HT-29 (cell line): ENCODE data around the gene VPS18. TPM values are rescaled to one million over a fixed set of nuclear protein-coding genes. Genes with fewer than 3 reads are reported as not detected.
A peak's percentile ranks its signal among the peaks of the same experiment; 100 is the strongest.

ENCODE experiments used
- DNase-seq: peaks from one replicate; pipeline ENCODE4 v3.0.0-alpha.2; 2015; ENCODE audit warnings: low spot score
- total RNA-seq: library from RNA; depleted of rRNA; stranded (reverse); fragments of >200 nt; shearing (Covaris generic); gene quantifications from 2 replicates; pipeline ENCODE4 v1.2.3, GENCODE V29; 2014

VPS18 gene
- total RNA-seq, 1 experiment from 2014 or later: 75.8 TPM

DNA sequence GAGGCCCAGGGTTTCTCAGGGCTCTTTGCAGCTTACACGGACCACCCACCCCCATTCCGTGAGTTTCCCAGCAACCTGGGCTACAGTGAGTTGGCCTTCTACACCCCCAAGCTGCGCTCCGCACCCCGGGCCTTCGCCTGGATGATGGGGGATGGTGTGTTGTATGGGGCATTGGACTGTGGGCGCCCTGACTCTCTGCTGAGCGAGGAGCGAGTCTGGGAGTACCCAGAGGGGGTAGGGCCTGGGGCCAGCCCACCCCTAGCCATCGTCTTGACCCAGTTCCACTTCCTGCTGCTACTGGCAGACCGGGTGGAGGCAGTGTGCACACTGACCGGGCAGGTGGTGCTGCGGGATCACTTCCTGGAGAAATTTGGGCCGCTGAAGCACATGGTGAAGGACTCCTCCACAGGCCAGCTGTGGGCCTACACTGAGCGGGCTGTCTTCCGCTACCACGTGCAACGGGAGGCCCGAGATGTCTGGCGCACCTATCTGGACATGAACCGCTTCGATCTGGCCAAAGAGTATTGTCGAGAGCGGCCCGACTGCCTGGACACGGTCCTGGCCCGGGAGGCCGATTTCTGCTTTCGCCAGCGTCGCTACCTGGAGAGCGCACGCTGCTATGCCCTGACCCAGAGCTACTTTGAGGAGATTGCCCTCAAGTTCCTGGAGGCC, 5.4 kb downstream of the VPS18 start:
- DNase-seq: no peak

DNA sequence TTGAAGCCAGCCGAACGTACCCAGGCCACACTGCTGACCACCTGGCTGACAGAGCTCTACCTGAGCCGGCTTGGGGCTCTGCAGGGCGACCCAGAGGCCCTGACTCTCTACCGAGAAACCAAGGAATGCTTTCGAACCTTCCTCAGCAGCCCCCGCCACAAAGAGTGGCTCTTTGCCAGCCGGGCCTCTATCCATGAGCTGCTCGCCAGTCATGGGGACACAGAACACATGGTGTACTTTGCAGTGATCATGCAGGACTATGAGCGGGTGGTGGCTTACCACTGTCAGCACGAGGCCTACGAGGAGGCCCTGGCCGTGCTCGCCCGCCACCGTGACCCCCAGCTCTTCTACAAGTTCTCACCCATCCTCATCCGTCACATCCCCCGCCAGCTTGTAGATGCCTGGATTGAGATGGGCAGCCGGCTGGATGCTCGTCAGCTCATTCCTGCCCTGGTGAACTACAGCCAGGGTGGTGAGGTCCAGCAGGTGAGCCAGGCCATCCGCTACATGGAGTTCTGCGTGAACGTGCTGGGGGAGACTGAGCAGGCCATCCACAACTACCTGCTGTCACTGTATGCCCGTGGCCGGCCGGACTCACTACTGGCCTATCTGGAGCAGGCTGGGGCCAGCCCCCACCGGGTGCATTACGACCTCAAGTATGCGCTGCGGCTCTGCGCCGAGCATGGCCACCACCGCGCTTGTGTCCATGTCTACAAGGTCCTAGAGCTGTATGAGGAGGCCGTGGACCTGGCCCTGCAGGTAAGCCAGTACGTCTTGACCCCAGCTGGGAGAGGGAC, 6.2 kb downstream of the VPS18 start:
- no peak for DNase-seq

DNA sequence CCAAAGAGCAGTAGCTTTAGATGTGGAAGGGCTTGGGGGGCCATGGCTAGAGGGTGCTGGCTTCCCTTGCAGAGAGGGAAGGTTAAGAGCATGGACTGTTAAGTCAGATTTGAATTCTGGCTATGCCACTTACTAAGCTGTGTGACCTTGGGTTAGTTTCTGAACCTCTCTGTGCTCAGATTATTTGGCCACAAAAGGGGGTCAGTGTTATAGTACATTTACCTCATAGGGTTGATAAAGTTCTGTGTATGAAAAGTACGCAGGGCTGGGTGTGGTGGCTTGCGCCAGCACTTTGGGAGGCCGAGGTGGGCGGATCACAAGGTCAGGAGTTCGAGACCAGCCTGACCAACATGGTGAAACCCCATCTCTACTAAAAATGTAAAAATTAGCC, 6.8 kb downstream of the VPS18 start:
- DNase-seq: no peak

DNA sequence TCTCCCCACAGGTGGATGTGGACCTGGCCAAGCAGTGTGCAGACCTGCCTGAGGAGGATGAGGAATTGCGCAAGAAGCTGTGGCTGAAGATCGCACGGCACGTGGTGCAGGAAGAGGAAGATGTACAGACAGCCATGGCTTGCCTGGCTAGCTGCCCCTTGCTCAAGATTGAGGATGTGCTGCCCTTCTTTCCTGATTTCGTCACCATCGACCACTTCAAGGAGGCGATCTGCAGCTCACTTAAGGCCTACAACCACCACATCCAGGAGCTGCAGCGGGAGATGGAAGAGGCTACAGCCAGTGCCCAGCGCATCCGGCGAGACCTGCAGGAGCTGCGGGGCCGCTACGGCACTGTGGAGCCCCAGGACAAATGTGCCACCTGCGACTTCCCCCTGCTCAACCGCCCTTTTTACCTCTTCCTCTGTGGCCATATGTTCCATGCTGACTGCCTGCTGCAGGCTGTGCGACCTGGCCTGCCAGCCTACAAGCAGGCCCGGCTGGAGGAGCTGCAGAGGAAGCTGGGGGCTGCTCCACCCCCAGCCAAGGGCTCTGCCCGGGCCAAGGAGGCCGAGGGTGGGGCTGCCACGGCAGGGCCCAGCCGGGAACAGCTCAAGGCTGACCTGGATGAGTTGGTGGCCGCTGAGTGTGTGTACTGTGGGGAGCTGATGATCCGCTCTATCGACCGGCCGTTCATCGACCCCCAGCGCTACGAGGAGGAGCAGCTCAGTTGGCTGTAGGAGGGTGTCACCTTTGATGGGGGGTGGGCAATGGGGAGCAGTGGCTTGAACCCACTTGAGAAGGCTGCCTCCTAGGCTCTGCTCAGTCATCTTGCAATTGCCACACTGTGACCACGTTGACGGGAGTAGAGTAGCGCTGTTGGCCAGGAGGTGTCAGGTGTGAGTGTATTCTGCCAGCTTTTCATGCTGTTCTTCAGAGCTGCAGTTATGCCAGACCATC, 8.6 kb downstream of the VPS18 start:
- no peak for DNase-seq

DNA sequence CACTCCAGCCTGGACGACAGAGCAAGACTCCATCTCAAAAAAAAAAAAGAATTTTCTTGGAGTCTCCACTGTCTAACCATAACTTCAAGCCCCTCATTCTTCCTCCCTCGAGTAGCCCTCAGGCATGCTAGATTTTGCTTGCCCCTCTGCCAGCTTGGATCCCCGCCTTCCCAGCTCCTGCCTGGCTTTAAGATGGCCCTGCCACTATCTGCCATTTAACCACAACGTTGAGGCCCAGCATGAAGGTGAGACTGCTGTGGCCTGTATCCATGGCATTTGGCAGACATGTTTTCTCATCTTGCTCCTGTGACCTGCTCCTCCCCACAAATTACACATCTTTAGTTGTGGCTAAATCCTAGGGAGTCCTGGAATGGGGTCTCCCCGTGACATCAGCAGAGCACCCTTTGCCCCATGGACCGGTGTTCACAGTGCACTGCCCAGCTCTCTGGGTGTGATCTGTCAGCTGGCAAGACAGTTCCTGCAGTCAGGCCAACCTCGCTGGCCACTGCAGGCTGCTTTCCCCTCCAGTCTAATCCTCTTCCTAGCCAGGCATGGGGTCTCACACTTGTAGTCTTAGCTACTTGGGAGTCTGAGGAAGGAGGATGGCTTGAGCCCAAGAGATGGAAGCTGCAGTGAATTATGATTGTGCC, 10.4 kb downstream of the VPS18 start:
- DNase-seq: no peak

DNA sequence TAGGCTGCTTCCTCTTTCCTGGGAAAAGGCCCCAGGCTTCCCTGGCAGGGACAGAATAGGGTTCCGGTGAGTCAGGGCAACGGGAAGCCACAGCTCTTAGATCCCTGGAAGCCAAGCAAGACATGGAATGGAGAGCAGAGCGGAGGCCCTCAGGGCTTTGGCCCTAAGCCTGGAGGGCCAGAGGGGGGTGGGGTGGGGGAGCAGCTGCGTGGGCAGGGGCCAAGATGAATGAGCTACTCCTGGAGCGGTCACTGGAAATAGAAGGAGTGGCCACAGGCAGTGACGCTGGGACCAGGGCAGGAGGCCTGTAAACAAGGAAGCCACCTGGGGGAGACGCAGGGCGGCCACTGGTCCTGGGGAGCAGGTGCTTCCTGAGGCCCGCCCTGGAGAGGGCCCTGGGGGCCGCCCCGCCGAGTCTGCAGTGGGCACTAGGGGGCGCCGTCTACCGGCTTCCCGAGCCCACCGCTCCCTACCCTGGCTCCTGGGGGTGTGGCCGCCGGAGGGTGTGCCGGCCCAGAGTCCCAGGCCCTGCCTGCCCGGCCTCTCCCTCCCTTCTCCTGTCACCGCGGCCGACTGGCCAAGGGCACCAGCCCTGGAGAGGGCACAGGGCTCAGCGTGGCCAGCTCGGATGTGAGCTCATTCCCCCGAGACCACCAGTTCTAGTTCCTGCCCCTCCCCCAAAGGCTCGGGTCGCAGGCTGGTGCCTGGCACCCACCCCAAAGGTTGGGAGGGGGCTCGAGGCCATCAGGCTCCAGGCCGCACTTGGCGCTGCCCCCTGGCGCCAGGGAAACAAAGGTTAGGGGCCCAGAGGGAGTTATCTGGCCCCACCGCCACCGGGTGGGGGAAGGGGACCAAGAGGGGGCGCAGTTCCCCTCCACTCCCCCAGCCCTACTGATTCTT, 12.1 kb downstream of the VPS18 start:
- peak; percentile 98 for DNase-seq

DNA sequence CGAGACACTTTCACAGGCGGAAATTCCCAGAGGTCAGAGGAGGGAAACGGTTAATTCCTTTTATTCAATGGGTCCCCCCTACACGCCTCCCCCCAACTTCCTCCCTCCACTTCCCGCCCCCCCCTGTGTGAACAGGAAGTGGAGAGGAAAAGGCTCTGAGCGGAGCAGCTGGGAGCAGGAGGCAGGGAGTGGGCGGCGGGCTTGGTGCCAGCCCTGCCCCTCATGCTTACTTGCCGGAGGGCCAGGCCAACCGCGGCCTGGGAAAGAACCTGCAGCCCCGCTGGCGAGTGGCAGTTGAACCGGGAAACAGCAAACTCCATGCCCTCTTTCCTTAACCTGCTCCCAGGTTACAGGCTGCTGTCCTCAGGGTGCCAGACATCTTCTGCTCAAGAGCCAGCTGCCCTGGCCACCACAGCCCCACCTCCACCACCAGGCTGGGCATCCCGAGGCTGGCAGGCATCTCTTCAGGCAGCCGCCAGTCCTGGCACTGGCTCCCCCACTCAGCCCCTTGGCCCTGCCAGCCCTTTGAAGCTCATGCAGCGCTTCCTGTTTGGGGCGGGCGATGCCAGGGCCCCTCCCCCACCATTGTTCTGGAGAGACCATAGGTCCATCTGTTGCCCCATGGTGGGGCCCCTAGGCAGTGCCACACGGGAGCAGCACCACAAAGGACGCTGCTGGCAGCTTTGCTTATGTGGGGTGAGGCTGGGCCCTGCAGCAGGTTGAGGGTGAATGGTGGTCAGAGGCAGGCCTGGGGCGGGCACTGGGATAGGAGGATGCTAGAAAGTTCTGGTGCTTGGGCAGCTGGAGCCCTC, 12.9 kb downstream of the VPS18 start:
- DNase-seq: peak; percentile 75

DNA sequence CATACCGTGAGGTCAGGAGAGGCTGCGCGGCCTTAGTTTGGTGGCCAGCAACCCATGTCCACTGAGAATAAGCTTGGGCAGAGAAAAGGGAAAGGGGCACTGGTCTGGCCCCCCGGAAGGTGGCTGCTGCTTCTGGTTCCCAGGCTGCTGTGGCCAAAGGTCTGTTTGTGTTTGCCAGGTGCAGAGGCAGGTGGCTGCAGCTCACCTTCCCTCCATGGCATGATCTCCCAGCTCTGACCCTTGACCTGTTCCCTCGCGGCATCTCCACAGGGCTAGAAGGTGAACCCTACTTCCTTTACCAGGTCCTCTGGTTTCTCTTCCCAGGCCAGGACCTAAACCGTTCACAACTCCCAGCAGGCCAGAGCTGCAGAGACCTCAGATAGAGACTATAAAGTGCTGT, 13.8 kb downstream of the VPS18 start:
- no peak for DNase-seq

DNA sequence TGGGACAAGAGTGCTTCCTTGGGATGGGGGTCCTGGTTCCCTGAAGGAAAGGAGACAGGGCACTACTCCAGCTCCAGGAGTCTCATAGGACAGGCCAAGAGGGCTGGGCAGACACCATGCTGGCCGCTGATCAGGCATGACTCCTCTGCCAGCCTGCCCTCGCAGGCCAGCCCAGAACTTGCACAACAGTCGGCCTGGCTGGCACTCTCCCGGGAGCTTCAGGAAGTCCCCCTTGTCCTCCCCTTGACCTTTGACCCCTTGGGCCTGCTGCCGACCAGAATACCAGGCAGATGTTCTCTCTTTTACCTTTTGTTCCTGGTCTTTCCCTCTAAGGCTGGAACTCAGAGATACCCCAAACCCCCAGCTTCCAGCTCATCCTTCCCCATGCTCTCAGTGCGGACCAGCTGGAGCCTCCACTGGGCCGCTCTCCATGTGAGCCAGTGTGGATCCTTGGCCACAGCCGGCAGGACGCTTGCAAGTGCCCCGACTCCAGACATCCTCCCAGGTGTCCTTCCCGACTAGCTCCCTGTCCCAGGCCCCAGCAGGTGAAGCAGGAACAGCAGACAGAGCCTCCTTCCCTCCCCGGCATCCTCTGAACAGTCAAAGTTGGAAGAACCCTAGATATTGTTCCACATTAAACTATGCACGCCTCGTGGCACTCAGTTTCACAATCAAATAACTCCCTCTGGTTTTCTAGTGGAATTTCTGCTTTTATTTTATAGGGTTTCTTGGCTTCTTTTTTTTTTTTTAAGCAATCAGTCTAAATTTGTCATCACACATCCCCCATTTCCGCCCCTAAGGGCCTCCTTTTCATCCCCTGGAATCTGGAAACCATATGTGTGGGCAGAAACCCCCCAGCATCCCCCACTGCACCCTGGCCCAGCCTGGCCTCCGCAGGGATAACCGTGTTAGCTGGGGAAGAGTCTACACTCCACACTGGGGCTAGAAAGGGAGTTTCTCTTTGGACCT, 15.7 kb downstream of the VPS18 start:
- no peak for DNase-seq

DNA sequence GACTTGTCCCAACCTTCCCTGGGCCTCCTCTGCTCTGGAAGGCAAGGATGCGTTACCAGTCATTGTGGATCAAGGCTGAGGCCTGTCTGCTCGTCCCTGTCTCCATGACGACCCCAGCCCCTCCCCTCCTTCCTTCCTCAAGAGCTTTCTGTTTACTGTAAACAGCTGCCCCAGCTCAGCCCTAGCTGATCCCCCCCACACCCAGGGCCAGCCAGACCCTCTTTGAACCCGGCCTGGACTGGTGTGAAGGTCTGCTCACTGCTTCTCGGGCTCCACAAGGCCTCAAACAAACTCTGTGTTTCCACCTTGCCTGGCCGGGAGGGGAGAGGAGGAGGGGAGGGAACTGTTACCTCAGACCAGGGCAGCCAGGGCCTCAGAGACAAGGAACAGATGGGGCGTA, 16.9 kb downstream of the VPS18 start:
- no peak for DNase-seq

DNA sequence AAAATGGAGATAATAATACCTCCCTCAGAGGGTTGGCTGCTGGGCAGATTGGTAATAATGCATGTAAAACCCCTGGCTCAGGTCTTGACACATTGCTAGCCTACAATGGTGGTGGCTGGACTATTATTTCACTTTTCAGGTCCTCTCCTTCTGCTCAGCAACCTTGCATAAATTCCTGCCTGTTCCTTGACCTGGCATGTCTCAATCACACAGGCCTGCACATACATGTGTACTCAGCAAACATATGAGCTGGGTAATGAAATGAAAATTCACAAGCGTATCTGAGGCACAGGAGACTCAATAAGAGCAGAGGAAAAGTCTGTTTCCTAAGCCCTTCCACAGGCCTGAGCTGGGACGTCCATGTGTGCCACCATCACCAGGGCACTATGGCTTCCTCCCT, 17.4 kb downstream of the VPS18 start:
- no peak for DNase-seq

DNA sequence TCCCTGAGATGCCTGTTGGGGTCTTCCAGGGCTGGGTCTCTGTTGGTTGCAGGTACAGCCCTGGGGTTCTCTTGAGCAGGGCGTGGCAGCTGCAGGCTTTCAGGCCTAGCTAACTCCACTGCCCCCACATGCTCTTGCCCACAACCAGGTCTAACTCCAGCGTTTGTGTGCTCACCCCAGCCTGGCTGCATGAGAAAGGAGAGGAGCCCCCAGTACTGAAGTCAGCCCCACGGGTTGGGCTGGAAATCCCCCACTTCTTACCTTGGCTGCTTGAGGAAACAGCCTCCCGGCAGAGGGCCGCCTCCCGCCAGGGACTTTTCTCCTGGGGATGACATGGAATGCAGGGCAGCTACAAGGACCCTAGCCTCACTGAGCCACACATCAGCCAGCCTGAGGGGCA, 18.2 kb downstream of the VPS18 start:
- DNase-seq: no peak

DNA sequence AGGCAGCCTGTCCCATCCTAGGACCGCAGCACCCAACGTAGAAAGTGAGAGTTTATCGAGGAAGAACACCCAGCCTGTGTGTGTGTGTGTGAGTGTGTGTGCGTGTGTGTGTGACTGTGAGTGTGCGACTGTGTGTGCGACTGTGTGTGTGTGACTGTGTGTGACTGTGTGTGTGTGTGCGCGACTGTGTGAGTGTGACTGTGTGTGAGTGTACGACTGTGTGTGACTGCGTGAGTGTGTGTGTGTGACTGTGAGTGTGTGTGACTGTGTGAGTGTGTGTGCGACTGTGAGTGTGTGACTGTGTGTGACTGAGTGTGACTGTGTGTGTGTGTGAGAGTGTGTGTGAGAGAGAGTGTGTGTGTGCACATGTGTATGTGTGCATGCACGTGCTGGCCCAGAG, 19.8 kb downstream of the VPS18 start:
- no peak for DNase-seq

DNA sequence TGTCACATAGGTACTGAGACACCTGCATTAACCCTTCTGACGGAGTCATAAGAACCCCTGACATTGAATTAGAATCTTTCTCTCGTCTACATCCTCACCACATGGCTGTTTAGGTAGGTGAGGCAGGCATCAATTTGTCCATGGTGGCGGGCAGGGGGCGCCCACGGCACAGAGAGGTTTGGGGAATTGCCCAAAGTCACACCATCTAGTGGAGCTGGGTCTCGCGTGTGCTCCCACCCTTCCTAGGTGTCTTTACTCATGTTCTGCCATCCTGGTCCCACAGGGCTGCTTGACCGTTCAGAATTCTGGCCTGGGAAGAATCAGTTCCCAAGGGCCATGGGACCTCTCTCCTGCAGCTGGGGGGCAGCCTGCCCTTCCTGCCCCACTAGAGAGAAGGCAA, 20.2 kb downstream of the VPS18 start:
- DNase-seq: no peak

DNA sequence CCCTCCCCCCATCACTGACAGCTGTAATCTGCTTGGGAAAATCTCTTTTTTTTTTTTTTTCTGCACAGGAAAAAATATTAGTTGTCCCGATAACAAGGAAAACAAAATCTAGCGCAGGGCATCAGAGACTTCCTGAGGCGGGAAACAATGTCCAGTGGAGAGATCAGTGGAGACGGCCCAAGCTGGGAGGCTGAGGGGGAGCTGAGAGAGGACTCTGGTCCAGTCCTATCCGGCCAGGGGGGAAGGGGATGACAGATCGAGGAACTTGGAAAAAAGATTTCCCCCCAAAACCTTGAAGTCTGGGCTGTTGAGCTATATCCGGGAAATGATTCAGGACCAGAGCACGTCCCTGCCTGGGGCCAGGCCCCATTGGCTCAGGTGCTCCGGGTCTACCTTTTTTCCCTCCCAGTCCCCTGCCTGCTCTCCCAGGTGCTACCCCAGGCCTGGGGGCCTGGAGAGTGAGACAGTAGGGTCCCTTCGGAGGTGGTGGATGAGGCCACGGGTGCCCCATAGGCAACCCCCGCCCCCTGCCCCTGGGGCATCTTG, 20.9 kb downstream of the VPS18 start:
- no peak for DNase-seq

DNA sequence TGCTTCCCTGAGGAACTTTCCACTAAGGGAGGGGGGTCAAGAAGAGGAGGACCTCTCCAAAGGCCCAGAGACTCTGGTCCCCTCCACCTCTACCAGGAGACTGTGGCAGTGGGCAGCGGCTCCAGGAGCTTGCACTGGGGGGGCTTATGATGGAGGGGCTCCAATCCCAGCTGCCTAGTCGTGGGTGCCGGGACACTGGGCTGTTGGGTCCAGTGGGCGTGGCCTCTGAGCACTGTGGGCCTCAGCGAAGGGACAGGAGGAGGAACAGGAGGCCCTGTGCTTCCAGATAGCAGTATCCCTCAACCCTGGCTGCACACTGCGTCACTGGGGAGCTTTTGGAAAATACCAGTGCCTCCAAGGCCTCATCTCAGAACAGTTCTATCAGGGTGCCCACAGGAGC, 21.4 kb downstream of the VPS18 start:
- DNase-seq: no peak

DNA sequence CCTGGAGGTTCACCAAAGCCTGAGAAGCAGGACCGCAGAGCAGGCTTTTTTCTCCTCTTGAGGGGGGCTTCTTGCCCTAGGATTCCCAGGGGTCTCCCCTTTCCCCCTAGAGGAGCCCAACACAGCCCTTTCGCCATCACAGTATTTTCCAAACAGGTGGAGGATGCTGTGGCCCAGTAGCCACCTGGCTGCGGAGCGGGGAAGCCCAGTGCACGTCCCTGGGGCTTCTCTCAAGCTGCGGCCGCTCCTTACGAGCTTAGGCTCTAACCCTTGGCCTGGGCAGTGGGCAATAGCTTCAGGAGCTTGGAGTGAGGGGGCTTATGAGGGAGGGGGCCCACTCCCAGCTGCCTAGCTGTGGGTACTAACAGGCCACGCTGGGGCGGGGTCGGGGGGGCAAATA, 23.3 kb downstream of the VPS18 start:
- no peak for DNase-seq

DNA sequence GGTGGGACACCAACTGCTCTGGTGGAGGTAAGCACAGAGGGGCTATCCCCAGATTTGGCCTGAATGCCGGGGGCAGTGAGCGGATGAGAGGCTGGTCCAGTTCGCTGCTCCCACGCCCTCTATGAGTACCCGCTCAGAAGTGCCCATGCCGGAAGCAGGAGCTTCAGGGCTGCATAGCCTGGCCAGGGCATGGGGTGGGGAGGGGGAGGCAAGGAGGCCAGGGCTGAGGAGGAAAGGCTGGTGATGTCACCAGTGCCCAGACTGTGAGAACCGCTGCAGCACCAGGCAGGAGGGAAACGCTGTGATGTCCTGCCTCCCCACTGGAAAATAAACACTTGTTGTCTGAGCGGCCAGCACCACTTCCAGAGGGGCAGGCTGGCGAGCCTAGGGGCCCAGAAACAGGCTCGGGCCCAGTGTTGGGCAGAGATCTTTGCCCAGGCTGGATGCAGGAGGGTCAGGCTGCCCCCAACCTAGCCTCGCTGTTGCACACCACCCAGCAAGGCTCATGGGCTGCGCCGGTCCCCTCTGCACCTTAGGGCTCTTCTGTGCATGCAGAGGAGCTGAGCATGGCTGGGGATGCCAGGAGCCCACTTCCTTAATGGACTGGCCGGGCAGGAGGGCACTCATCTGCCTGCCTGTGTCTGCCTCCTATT, 24.0 kb downstream of the VPS18 start:
- DNase-seq: no peak
